HUES48 (cell line): ENCODE results near the gene AMBRA1.
A peak's percentile ranks its signal among the peaks of the same experiment; 100 is the strongest.

Experiments
- H3K27ac ChIP-seq: one replicate; pipeline ENCODE4 v1.7.0; 2013; ENCODE audit warnings: low read depth, low read length, inconsistent platforms
- H3K27me3 ChIP-seq: 2 replicates; pipeline ENCODE4 v1.6.1; 2013; ENCODE audit warnings: mild to moderate bottlenecking, low read length; ENCODE audit not compliant: control insufficient read depth, insufficient read depth
- H3K36me3 ChIP-seq: 2 replicates; pipeline ENCODE4 v1.6.1; 2013; ENCODE audit warnings: low read length; ENCODE audit not compliant: control insufficient read depth, insufficient read depth
- H3K4me1 ChIP-seq: 2 replicates; pipeline ENCODE4 v1.6.1; 2013; ENCODE audit warnings: mild to moderate bottlenecking, low read length; ENCODE audit not compliant: control insufficient read depth, insufficient read depth
- H3K4me3 ChIP-seq: 2 replicates; pipeline ENCODE4 v1.5.1; 2013; ENCODE audit warnings: mild to moderate bottlenecking, low read depth, low read length
- H3K9ac ChIP-seq: 2 replicates; pipeline ENCODE4 v1.6.1; 2013; ENCODE audit warnings: mild to moderate bottlenecking, low read depth, low read length, moderate library complexity
- H3K9me3 ChIP-seq: 2 replicates; pipeline ENCODE4 v1.6.1; 2013; ENCODE audit warnings: low read length; ENCODE audit not compliant: control insufficient read depth, insufficient read depth

AMBRA1 gene

GRCh38 chr11:46570790-46571398 lies 22.9 kb downstream of the AMBRA1 start:
- Histone ChIP-seq H3K4me1 (no peaks in the 10 kb centered on the region), H3K27ac (no peak overlapping the region), H3K36me3 (no peaks in the 10 kb centered on the region), H3K4me3 (no peak overlapping the region), H3K9me3 (no peaks in the 10 kb centered on the region), H3K9ac (no peak overlapping the region), H3K27me3 (no peaks in the 10 kb centered on the region)

DNA sequence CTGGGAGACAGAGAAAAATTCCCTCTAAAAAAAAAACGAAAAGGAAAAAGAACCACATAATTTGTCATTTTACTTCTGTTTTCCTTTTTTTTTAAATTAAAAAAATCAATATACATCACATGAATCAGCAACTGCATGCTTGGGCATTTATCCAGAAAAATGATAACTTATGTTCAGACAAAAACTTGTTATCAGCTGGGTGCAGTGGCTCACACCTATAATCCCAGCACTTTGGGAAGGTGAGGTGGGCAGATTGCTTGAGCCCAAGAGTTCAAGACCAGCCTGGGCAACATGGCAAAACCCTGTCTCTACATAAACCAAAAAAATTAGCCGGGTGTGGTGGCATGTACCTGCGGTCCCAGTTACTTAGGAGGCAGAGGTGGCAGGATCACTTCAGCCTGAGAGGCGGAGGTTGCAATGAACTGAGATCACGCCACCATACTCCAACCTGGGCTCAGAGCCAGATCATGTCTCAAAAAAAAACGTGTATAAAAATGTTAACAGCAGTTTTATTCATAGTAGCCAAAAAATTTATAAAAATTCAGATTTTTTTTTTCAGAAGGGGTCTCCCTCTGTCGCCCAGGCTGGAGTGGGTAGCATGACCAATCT lies 28.5 kb downstream of the AMBRA1 start:
- Histone ChIP-seq H3K27me3 (no peaks in the 10 kb centered on the region), H3K9me3 (no peaks in the 10 kb centered on the region), H3K4me1 (0 out of 2 replicates have a peak, but pooled peaks cover 6% of the 10 kb centered on the region), H3K27ac (no peak overlapping the region), H3K9ac (no peak overlapping the region), H3K36me3 (no peaks in the 10 kb centered on the region), H3K4me3 (no peak overlapping the region)

DNA sequence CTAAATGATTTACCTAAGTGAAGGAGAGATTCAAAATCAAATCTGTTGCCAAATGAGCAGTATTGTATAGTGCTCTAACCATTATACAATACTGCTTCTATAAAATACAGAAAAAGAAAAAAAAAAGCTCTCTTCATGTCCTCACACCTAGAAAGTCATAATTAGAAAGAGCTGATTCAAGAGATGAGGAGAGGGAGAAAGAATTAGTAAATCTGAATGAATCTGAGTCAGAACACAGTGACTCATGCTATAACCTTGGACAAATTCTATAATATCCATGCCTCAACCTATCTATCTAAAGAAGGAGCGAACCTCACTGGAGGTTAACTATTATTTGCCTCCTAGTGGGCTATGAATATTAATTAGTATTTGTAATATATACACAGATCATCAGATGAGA lies 29.4 kb downstream of the AMBRA1 start:
- Histone ChIP-seq H3K27ac (no peak overlapping the region), H3K36me3 (no peaks in the 10 kb centered on the region), H3K9ac (no peak overlapping the region), H3K9me3 (no peaks in the 10 kb centered on the region), H3K27me3 (no peaks in the 10 kb centered on the region), H3K4me3 (no peak overlapping the region), H3K4me1 (0 out of 2 replicates have a peak, but pooled peaks cover 6% of the 10 kb centered on the region)

DNA sequence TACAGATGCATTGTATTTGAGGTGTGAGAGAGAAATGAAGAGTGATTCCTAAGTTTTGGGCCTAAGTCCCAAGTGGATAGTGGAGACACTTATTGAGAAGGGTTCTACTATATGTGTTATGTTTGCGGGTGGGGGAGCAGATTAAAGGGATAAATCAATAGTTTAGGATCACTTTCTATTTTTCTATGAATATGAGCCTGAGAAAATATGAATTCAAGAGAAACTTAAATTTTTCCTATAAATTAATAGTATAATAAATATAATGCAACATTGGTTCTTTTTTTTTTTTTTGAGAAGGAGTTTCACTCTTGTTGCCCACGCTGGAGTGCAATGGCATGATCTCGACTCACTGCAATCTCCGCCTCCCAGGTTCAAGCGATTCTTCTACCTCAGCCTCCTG lies 31.3 kb downstream of the AMBRA1 start:
- Histone ChIP-seq H3K4me3 (no peak overlapping the region), H3K36me3 (no peaks in the 10 kb centered on the region), H3K27me3 (no peaks in the 10 kb centered on the region), H3K9ac (no peak overlapping the region), H3K4me1 (0 out of 2 replicates have a peak, but pooled peaks cover 6% of the 10 kb centered on the region), H3K9me3 (no peaks in the 10 kb centered on the region), H3K27ac (no peak overlapping the region)

- H3K9me3 ChIP-seq: no peaks in the 10 kb centered on the region
- H3K27ac ChIP-seq: no peak overlapping the region
- peaks cover 10% of the 10 kb centered on the region for H3K4me1 ChIP-seq
- no peaks in the 10 kb centered on the region for H3K36me3 ChIP-seq
- no peaks in the 10 kb centered on the region for H3K27me3 ChIP-seq
- H3K9ac ChIP-seq: no peak overlapping the region
- no peak overlapping the region for H3K4me3 ChIP-seq
Measured at GRCh38 chr11:46560300-46560991, 33.4 kb downstream of the AMBRA1 start.

DNA sequence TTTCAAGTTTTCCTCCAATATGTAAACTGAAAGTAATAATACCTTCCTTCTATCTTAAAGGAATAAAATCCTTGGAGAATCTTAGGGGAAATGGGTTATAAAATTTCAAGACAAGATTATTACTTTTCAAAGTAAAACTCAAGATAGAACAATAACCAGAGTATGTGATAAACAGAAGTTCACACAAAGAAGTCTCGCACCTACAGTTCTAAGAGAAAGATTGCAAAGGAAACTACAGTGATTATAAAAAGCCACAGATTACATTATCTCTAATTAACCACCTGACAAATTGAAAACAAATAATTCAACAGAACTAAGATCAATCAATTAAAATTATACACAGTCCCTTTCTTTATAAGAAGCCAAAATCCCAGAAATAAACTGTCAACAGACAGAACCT lies 34.0 kb downstream of the AMBRA1 start:
- H3K27ac ChIP-seq: no peak overlapping the region
- H3K9ac ChIP-seq: no peak overlapping the region
- H3K27me3 ChIP-seq: no peaks in the 10 kb centered on the region
- H3K36me3 ChIP-seq: no peaks in the 10 kb centered on the region
- H3K4me1 ChIP-seq: peaks cover 16% of the 10 kb centered on the region
- no peaks in the 10 kb centered on the region for H3K9me3 ChIP-seq
- H3K4me3 ChIP-seq: no peak overlapping the region

- H3K4me3 ChIP-seq: no peak overlapping the region
- H3K9me3 ChIP-seq: no peaks in the 10 kb centered on the region
- no peak overlapping the region for H3K27ac ChIP-seq
- peaks cover 29% of the 10 kb centered on the region for H3K4me1 ChIP-seq
- H3K27me3 ChIP-seq: no peaks in the 10 kb centered on the region
- H3K36me3 ChIP-seq: no peaks in the 10 kb centered on the region
- H3K9ac ChIP-seq: no peak overlapping the region
Measured at GRCh38 chr11:46557684-46558151, 36.1 kb downstream of the AMBRA1 start.

- no peak overlapping the region for H3K4me3 ChIP-seq
- no peaks in the 10 kb centered on the region for H3K36me3 ChIP-seq
- peak overlapping the region; percentile 29; the same call in 1 of the 2 replicates for H3K9ac ChIP-seq
- H3K27ac ChIP-seq: peak overlapping the region; percentile 95
- no peaks in the 10 kb centered on the region for H3K27me3 ChIP-seq
- peaks cover 24% of the 10 kb centered on the region for H3K4me1 ChIP-seq
- no peaks in the 10 kb centered on the region for H3K9me3 ChIP-seq
Measured at GRCh38 chr11:46555267-46556054, 38.4 kb downstream of the AMBRA1 start.

GRCh38 chr11:46554213-46555147 lies 39.3 kb downstream of the AMBRA1 start:
- Histone ChIP-seq H3K9ac (peak overlapping the region; percentile 29; the same call in 1 of the 2 replicates), H3K27ac (peak overlapping the region; percentile 95), H3K27me3 (no peaks in the 10 kb centered on the region), H3K9me3 (no peaks in the 10 kb centered on the region), H3K4me1 (peaks cover 24% of the 10 kb centered on the region), H3K4me3 (no peak overlapping the region), H3K36me3 (no peaks in the 10 kb centered on the region)

DNA sequence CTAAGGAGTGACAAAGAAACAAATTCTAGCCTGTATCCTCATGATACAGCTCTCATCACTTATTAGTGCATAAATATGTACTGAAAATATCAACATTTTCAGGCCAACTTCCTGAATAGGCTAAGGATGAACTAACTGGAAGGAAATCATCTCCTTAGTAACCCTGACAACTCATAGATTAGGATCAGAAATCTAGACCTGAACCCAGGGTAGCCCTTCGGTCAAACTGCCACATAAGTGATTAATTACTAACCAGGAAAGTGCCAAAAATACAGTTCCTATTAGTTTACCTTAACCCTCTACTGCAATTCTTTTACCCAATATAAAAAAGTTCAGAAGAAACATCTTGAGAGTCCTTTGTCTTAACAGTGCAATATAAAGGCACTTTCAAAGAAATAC lies 40.0 kb downstream of the AMBRA1 start:
- Histone ChIP-seq H3K27ac (peak overlapping the region; percentile 95), H3K36me3 (no peaks in the 10 kb centered on the region), H3K27me3 (no peaks in the 10 kb centered on the region), H3K9me3 (no peaks in the 10 kb centered on the region), H3K4me3 (no peak overlapping the region), H3K4me1 (peaks cover 24% of the 10 kb centered on the region), H3K9ac (peak overlapping the region; percentile 29; the same call in 1 of the 2 replicates)
